PFSK-1 (cell line): Measurements from ENCODE around the gene MAGT1.

ENCODE experiments used
- POLR2AphosphoS5 ChIP-seq: IDR thresholded peaks from 2 replicates; pipeline ENCODE4 v1.6.1; 2012; ENCODE audit warnings: low read depth, mild to moderate bottlenecking, control low read depth, low read length, moderate library complexity
- SIN3A ChIP-seq: IDR thresholded peaks from 2 replicates; pipeline ENCODE4 v1.6.1; 2012; ENCODE audit warnings: mild to moderate bottlenecking, low read length, moderate library complexity, borderline replicate concordance; ENCODE audit not compliant: insufficient read depth
- TAF1 ChIP-seq: IDR thresholded peaks from 2 replicates; pipeline ENCODE4 v1.6.1; 2012; ENCODE audit warnings: low read length, control low read depth, borderline replicate concordance; ENCODE audit not compliant: insufficient read depth
- TF ChIP-seq, protein P1 (sequence below), 2 experiments: IDR thresholded peaks; 2 replicates each; pipeline versions ENCODE4 v1.6.1 to v1.8.0; 2011 to 2012; ENCODE audit warnings: low read depth in 2 of 2, low read length in 2 of 2, control low read depth in 1 of 2, inconsistent platforms in 1 of 2, mild to moderate bottlenecking in 1 of 2, moderate library complexity in 1 of 2; ENCODE audit not compliant: insufficient read depth in 1 of 2

DNA sequence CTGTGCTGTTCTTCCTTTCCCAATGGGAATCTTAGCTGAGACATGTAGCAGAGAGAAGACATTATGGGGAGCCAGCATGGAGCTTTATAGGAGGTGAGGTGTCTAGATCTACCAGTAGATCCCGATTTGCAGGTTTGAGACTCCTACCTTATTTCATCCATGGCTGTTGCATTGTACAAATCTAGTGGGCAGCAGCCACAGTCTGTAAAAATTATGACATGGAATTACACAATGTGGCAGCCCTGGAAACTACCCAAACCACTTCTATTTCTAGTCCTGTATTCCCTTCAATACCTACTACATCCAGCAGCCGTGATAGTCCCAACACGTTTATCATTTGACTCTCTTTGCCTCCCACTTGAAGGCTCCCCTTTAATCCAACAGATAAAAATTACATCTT, 23.3 kb upstream of the MAGT1 start:
- TF ChIP-seq POLR2AphosphoS5 (no peak), TAF1 (no peak), SIN3A (no peak)
- TF ChIP-seq, protein P1, sequence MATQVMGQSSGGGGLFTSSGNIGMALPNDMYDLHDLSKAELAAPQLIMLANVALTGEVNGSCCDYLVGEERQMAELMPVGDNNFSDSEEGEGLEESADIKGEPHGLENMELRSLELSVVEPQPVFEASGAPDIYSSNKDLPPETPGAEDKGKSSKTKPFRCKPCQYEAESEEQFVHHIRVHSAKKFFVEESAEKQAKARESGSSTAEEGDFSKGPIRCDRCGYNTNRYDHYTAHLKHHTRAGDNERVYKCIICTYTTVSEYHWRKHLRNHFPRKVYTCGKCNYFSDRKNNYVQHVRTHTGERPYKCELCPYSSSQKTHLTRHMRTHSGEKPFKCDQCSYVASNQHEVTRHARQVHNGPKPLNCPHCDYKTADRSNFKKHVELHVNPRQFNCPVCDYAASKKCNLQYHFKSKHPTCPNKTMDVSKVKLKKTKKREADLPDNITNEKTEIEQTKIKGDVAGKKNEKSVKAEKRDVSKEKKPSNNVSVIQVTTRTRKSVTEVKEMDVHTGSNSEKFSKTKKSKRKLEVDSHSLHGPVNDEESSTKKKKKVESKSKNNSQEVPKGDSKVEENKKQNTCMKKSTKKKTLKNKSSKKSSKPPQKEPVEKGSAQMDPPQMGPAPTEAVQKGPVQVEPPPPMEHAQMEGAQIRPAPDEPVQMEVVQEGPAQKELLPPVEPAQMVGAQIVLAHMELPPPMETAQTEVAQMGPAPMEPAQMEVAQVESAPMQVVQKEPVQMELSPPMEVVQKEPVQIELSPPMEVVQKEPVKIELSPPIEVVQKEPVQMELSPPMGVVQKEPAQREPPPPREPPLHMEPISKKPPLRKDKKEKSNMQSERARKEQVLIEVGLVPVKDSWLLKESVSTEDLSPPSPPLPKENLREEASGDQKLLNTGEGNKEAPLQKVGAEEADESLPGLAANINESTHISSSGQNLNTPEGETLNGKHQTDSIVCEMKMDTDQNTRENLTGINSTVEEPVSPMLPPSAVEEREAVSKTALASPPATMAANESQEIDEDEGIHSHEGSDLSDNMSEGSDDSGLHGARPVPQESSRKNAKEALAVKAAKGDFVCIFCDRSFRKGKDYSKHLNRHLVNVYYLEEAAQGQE (IDR thresholded peaks at IDR 0.05; ENCODE audit: insufficient read depth in 1 of 2, low read depth in 2 of 2, low read length in 2 of 2) = no peak
